OCI-M1 (cell line): ENCODE measurements around the gene CTAGE1.

Experiments
- DNase-seq: peaks from one replicate; lab custom pipeline; 2025; lab: John Stamatoyannopoulos, UW

The CTAGE1 gene

DNA sequence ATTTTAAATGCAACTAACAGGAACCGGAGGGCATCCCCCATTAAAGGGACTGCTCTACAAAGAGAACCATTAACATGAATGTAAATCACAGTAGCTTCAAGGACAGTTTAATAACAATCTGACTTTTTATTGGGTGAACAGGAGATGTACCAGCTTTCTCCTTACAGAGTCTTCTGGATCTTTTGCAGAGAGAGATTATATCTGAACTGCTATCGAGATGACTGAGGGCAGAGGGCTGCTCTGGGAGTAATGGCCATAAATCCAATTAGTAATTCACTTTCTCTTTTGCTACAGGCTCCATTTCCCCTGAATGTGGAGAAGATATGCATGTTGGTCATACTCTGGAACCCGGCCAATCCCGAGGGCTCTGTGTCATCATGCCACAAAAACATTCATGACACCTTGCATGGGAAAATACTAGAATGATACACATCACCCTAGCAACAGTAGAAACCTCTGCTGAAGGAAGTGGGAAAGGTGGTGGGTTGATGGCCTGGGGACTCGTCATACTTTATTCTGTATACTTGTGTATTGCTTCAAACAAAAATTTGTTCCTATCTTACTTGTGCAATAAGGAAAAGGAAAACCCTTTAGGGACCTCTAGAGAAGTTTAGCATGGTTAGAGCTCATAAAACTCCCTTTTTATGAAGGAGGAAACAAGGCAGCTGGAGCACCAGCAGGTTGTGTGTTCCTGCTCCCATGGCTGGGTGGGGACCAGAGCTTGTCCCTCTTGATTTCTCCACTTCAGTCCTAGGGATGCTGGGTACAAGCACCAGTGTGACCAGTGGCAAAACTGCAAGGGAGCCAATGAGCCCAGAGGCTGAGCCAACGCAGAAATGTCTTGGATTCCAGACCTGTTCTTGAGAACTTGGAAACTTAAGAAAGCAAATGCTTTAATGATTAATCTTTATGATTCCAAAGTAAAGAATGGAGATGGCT is 26.0 kb downstream of the CTAGE1 start:
- peak; percentile 83 for DNase-seq

DNA sequence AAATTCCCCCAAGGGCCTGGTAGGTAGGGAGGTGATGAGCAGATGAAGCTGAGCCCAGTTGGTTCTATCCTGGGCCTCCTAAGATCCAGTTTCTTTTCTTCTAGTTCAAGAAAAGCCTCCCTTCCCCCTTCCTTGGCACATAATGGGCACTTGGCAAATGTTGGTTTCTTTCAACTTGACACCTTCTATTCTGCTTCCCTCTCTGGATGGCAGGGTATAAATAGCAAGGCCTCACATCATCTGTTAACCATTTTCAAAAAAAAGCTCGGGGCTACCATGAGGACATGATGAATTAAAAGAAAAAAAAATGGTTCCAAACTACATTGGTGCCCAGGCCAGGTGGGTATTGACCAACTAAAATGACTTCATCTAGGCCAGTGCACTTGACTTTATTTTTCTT is 29.9 kb downstream of the CTAGE1 start:
- no peak for DNase-seq

GRCh38 chr18:22387364-22387763 is 30.4 kb downstream of the CTAGE1 start:
- DNase-seq = no peak

DNA sequence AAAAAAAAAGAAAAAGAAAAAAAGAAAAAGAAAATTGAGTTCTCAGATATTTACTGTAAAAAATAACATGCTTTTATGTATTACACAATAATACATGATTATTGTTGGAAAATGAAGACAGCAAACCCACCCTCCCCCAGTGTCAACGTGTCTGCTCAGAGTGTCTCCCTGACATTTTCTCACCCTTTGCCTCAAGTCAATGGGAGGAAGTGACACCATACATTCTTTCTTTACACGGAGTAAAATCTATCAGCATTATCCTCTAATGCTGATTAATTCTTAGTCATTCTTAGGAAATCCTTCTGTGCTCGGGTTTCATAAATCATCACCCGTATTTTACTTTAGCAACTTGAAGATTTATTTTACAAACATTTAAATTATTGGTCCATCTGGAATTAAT is 32.0 kb downstream of the CTAGE1 start:
- no peak for DNase-seq

- peak; percentile 69 for DNase-seq
Observed at GRCh38 chr18:22378672-22379282, 38.9 kb downstream of the CTAGE1 start.

GRCh38 chr18:22377769-22378168 is 39.9 kb downstream of the CTAGE1 start:
- no peak for DNase-seq

DNA sequence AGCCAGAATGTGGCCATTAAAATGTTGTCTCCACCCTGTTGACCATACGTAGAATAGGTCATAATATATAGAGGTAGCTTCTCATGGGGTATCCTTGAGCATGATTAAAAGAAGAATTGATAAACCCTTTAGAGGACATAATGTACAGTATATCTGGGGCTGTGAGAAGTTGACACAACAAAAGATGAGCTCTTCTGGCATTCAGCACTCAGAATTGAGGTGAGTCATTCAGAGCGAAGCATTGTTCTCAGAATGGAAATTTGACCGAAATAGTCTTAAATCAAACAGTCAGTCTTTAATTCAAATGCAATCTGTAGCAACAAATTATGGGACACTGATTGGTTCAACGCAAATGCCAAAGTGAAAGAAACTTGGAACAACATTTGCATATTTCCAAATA is 47.3 kb downstream of the CTAGE1 start:
- DNase-seq = no peak

GRCh38 chr18:22368021-22368420 is 49.7 kb downstream of the CTAGE1 start:
- no peak for DNase-seq

DNA sequence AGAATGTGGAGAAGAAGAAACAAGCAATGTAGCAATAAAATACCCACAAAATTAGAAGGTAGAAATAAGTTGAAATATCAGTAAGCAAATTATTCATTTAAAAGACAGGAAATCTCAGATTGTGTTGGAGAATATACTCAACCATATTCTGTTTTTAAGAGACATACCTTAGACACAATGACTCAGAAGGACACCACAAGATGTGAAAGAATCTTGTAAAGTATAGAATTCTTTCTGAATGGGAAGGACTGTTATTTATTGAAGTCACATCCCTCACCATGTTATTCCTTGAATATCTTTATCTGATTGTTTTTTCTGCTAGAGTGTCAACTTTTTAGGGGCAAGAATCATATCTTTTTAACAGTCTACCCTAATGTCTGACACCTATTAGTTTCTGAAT is 50.4 kb downstream of the CTAGE1 start:
- no peak for DNase-seq

DNA sequence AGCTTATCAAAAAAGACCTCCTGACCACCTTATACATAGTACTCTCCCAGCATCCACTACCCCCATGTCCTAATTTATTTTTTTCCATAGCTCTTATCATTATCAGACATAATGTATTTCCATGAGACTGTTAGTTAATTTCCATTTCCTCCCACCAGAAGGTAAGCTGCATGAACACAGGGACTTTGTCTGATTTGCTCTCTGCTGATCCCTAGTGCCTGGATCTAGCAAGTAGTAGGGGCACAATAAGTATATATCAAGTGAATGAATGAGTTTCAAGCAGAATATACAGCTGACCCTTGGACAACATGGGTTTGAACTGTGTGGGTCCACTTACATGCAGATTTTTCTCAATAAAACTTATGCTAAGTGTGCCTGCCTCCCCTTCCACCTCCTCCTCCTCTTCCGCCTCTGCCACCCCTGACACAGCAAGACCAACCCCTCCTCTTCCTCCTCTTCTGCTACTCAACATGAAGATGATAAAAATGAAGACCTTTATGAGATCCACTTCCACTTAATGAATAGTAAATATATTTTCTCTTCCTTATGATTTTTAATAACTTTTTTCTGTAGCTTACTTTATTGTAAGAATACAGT is 53.8 kb downstream of the CTAGE1 start:
- peak; percentile 41 for DNase-seq
